HG02798 (cell line): Measurements from ENCODE around the gene IBA57.

Source experiments
- ATAC-seq: cut with Tn5 transposase; IDR thresholded peaks from one replicate; pipeline ENCODE4 v1.9.1; 2021; ENCODE audit warnings: mild to moderate bottlenecking; ENCODE audit not compliant: unreplicated experiment, poor library complexity

Gene IBA57

GRCh38 chr1:228165372-228166169, at the start of gene IBA57:
IBA57 (plus strand) TSS chr1:228165804; CDS start chr1:228165817, 13 bp downstream.
- ATAC-seq: peak; percentile 84

DNA sequence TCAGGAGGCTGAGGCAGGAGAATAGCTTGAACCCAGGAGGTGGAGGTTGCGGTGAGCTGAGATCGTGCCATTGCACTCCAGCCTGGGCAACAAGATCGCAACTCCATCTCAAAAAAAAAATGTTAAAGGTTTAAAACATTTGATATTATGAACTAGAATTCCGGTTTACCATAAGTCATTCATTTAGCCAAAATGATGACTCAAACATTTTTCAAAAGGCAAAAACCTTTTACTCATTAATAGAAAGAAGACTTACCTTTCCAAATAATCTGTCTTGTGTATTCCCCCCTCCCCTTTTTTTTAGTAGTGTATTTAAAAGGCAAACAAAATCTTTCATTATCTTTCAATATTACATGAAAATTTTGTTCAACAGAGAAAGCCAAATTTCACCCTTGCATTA, 48.3 kb upstream of the IBA57 start:
- ATAC-seq: no peak

- ATAC-seq: no peak
Observed at GRCh38 chr1:228118040-228118439, 47.6 kb upstream of the IBA57 start.

GRCh38 chr1:228120351-228120750, 45.3 kb upstream of the IBA57 start:
- no peak for ATAC-seq

GRCh38 chr1:228120857-228121489, 44.6 kb upstream of the IBA57 start:
- ATAC-seq: no peak

DNA sequence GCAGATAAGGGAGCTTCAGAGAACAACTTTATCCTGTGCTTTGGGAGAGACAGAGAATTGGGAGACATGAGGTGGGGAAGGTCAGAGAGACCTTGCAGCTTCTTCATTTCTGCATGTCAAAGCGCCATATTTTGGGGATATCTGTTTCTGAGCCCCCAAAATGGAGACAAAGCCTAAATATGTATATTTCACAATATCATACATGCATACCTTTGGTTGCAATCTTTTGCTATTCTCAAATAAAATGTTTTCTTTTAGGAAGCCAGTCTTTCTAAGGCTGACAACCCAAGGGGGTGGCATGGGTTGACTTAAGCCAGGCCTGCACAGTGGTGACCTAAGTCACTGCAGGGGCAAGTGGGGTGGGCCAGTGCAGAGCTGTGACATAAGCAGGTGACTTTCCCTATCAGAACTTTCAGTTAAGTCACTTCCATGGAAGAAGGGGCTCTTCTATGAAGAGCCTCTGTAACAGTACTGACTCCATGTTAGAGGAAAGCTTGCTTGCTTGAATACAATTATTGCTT, 42.6 kb upstream of the IBA57 start:
- no peak for ATAC-seq

GRCh38 chr1:228123505-228123904, 42.1 kb upstream of the IBA57 start:
- no peak for ATAC-seq

GRCh38 chr1:228125185-228125584, 40.4 kb upstream of the IBA57 start:
- no peak for ATAC-seq

DNA sequence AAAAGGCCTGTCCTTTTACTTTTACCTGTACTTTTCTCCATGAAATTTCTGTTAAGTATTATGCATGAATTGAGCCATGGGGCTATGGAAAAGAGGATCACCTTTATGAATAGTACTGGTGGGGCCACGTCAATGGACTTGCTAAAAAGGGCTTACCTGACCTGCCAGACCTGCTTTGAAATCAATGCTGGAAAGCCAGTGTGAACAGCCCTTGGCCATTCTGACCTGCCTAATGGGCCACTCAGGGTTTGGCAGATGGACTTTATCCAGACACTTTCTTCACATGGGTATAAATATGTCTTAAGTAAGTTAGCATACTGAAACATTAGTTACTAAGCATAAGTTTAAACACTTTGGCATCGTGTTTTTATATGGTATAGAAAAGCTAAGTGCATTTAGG, 33.8 kb upstream of the IBA57 start:
- no peak for ATAC-seq

- no peak for ATAC-seq
Observed at GRCh38 chr1:228134591-228134990, 31.0 kb upstream of the IBA57 start.

GRCh38 chr1:228136901-228137300, 28.7 kb upstream of the IBA57 start:
- no peak for ATAC-seq

GRCh38 chr1:228139406-228139930, 26.1 kb upstream of the IBA57 start:
- ATAC-seq: no peak

GRCh38 chr1:228139931-228140723, 25.5 kb upstream of the IBA57 start, which contains the start of gene GUK1:
GUK1 (plus strand) TSS chr1:228140279; CDS start chr1:228140303, 24 bp downstream.
- ATAC-seq: peak; percentile 93

GRCh38 chr1:228140724-228141225, 24.8 kb upstream of the IBA57 start:
- no peak for ATAC-seq

GRCh38 chr1:228141226-228142044, 24.2 kb upstream of the IBA57 start:
- no peak for ATAC-seq

- no peak for ATAC-seq
Observed at GRCh38 chr1:228142155-228142691, 23.4 kb upstream of the IBA57 start.

- ATAC-seq: no peak
Observed at GRCh38 chr1:228142701-228143136, 22.9 kb upstream of the IBA57 start.

DNA sequence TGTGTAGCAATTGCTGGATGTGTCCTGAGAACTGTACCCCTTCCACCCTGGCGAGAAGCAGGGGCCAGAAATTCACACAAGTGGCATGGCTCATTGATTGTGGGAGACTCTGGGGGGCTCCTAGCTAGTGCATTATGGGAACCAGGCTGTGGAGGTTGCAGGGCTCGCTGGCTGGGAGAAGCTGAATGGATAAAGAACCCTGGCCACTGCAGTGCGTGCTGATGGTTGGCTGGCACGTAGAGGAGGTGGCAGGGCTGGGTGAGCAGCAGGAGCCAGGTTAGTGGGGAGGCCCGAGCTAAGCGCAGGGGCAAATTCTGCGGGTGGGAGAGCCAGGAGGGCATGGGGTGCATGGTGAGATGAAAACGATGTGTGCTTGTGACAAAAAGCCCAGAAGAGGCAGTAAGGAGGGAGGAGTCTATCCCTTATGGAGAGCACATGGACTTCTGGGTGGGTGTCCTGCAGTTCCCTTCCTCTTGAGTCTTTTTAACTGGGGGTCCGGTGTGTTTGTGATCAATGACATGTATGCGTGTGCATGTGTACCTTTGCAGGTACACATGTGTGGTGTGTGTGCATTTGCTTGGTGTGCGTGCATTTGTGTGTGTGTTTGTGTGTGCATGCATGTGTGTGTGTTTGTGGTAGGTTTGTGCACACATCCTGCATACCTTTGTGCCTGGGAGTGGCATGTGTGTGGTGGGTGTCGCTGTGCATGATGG, 22.0 kb upstream of the IBA57 start:
- no peak for ATAC-seq
